SH-SY5Y (cell line): ENCODE results near the gene NFATC4.

ENCODE experiments used
- GATA2 ChIP-seq: IDR thresholded peaks from 2 replicates; pipeline ENCODE4 v1.6.1; 2011; ENCODE audit warnings: mild to moderate bottlenecking, low read depth, low read length
- GATA3 ChIP-seq: IDR thresholded peaks from 2 replicates; pipeline ENCODE4 v1.6.1; 2011; ENCODE audit warnings: low read depth, mild to moderate bottlenecking, low read length, moderate library complexity

Gene NFATC4

DNA sequence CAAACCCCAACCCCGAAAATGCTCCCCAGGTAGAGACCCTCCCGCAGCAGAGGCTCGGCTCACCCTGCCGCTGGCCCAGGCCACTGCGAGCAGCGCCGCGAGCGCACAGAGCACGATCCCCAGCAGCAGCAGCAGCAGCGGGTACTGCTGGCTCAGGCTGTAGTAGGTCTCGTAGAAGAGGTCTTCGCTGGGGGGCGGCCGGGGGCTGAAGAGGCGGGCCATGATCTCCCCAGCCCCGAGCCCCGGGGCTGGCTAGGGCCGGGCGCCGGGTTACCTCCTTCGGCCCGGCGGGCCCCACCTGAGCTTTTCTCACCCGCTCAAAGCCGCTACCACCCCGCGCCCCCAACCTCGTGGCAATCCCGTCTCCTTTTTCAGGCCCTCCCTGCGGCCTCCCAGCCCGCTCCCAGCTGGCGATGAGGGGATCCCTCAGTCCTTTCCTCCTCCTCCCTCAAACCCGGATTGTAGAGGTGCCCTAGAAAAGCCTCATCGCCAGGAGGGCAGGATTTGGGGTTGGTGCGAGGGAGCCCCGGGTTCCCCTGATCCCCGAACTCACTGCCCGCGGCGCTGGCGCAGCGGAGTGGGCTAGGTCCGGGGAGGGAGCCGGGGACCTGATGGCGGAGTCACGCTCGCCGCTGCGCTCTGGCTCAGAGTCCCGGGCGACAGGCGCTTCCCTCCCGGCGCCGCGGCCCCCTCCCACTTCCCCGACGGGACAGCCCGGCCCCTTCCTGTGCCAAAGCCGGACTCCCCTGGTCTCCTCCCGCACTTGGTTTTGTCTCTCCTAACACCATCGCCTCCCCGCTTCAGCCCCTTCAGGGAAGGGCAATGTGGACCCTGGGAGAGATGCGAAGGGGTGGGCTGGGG is 33.3 kb upstream of the NFATC4 start, which contains the start of gene ADCY4:
ADCY4 (minus strand) TSS at position 641 of the 861 bp plus-strand sequence; CDS start at position 222, 419 bp downstream.
- TF ChIP-seq GATA2: no peak
- TF ChIP-seq GATA3: no peak

- TF ChIP-seq GATA3 (no peak), GATA2 (no peak)
Observed at GRCh38 chr14:24335461-24336171, 32.4 kb upstream of the NFATC4 start.

- TF ChIP-seq GATA3 (no peak), GATA2 (no peak)
Observed at GRCh38 chr14:24337144-24337823, 30.7 kb upstream of the NFATC4 start.

DNA sequence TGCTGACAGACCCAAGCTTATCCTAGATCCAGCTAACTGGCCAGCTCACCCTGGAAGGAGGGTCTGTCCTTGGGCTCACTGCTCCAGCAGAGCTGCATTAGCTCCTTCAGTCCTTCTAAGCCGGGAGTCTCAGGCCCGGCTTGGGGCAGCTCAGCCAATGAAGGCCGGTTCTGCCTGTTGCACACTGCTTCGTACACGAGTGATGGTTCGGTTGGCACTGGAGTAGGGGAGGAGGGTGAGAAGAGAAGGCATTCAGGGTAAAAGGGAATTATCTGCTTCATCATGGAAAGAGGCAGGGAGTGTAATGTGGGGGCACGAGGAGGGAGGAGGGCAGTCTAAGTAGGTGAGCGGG is 30.2 kb upstream of the NFATC4 start:
- TF ChIP-seq GATA2 (no peak), GATA3 (no peak)

GRCh38 chr14:24338843-24339242 is 29.1 kb upstream of the NFATC4 start:
- no peak for TF ChIP-seq GATA3
- TF ChIP-seq GATA2: no peak

DNA sequence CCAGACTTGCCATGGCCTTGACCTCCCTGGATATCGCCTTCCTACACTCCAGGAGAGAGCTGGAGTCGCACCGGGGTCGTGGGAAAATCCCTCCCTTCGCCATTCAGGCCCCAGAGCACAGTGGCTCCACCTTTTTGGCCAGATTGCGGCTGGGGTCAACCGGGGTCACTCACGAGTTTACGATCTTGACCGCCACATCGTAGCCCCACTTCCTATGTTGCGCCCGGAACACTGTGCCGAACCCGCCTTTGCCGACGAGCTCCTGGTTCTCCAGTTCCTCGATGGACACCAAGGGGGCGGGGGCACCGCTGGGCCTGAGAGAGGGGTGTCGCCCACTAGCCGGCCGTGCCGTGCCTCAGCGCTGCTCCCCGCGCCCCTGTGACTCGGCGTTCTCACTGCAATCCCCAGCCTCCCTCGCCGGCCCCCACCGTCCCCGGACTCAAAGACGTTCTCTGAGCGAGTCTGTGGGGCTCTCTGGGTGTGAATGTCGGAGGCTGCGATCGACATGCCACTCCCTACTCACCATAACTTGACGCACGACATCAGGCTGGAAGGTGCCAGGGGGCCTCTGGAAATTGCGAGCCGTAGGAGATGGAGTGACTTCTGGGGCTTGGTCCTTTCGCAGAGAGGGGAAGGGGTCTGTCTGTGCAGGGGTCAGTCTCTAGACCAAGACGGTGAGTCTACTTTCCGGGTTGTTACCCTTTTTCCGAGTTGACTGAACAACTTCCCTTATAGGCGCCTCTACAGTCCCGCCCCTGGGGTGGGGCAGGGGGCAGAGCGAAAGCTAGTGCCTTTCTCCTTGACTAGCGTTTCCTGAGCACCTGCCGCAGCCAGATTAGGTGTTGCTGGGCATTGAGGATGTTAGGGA is 28.5 kb upstream of the NFATC4 start, which contains the start of gene RIPK3:
RIPK3 (minus strand) TSS at position 708 of the 868 bp plus-strand sequence; CDS start at position 543, 165 bp downstream.
- TF ChIP-seq GATA3 (no peak), GATA2 (no peak)

GRCh38 chr14:24340606-24341005 is 27.4 kb upstream of the NFATC4 start:
- TF ChIP-seq GATA2 (no peak), GATA3 (no peak)

DNA sequence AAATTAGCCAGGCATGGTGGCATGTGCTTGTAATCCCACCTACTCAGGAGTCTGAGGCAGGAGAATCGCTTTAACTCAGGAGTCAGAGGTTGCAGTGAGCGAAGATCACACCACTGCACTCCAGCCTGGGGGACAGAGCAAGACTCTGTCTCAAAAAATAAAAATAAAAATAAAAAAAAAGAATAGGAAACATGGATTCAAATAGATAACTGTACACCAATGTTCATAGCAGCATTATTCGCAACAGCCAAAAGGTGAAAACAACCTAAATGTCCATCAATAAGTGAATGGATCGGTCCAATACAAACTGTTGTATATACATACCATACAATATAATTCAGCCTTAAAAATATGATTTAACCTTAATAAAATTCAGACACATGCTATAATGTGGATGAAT is 25.1 kb upstream of the NFATC4 start:
- TF ChIP-seq GATA3: no peak
- no peak for TF ChIP-seq GATA2

DNA sequence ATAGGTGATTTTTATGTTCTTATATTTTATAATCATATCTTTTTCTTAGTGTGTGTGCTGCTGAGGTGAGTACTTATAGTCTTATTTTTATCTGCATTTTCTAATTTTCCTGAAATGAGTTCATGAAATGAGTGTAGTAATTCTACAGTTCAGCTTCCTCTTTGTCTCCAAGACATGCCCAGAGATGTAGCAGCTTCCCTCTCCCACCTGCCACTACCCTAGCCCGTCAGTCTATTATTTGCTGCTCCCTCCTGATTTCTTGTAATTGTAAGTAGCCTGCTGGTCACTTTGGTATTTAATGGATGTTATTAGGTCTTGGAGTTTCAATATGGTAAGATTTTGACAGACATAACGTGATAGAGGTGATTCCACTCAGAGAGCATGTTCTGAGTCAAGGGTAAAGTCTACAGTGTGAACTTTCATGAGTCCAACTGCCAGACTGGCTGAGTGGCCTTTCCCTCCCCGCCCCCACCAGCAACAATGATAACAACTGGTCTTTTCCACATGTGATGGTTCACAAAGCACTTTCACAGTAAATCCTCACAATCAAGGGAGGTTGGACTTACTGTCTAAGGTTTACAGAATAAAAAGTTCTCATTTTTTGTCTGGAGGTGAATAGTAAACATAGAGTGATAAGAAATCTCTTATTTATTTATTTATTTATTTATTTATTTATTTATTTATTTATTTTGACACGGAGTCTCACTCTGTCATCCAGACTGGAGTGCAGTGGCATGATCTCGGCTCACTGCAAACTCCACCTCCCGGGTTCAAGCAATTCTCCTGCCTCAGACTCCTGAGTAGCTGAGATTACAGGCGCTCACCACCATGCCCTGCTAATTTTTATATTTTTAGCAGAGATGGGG is 24.0 kb upstream of the NFATC4 start:
- no peak for TF ChIP-seq GATA3
- no peak for TF ChIP-seq GATA2

DNA sequence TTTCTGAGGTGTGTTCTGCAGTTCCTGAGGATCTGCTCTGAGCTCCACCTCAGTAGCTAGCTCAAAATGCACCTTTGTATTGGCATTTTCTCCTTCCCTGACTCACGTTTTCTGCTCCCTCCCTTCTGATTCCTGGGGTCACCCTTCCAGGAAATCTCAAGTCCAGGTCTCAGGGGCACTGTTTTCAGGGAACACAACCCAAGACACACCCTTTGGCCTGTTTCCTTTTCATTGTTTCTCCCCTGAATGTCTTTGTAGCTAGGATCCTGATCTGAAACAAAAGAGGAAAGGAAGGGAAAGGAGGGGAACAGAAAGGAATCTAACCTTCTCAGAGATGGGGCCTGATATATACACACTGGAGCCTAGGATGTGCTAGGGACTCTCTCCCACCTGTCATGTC is 20.9 kb upstream of the NFATC4 start:
- TF ChIP-seq GATA3 (no peak), GATA2 (no peak)

DNA sequence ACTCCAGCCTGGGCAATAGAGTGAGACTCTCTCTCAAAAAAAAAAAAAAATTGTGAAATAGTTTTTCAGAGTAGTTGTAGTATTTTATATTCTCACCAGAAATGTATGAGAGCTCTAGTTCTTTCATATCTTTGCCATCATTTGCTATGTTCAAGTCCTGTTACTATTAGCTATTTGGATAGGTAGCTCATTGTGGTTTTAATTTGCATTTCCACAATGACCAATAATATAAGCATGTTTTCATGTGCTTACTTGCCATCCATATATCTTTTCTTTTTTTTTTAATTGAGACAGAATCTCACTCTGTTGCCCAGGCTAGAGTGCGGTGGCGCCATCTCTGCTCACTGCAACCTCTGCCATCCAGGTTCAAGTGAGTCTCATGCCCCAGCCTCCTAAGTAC is 19.8 kb upstream of the NFATC4 start:
- no peak for TF ChIP-seq GATA2
- no peak for TF ChIP-seq GATA3

- no peak for TF ChIP-seq GATA2
- TF ChIP-seq GATA3: no peak
Observed at GRCh38 chr14:24349742-24350141, 18.2 kb upstream of the NFATC4 start.

DNA sequence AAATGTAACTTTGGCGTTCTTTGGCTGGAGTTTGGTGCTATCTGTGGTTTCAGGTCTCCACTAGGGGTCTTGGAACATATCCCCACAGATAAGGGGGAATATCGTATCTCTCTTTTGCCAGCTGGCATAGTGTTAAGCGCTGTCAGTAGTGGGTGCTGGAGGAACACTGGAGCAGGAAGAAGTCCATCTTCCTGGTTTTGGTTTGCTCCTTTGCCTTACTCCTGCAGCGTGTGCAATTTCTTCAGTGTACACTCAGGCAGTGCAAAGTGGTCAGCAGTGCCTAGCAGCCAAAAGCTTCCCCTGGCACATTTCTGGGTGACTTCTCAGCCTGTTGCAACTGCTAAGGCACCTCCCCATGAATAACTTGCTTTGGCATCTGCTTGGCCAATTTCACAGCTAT is 16.5 kb upstream of the NFATC4 start:
- TF ChIP-seq GATA3 (no peak), GATA2 (no peak)
